Measurements from ENCODE around the gene RBMS3. TPM values are rescaled to one million over a fixed set of nuclear protein-coding genes. Genes with fewer than 3 reads are reported as not detected.

RBMS3 gene
- total RNA-seq, 1 experiment from 2014 or later = 74.2 TPM

DNA sequence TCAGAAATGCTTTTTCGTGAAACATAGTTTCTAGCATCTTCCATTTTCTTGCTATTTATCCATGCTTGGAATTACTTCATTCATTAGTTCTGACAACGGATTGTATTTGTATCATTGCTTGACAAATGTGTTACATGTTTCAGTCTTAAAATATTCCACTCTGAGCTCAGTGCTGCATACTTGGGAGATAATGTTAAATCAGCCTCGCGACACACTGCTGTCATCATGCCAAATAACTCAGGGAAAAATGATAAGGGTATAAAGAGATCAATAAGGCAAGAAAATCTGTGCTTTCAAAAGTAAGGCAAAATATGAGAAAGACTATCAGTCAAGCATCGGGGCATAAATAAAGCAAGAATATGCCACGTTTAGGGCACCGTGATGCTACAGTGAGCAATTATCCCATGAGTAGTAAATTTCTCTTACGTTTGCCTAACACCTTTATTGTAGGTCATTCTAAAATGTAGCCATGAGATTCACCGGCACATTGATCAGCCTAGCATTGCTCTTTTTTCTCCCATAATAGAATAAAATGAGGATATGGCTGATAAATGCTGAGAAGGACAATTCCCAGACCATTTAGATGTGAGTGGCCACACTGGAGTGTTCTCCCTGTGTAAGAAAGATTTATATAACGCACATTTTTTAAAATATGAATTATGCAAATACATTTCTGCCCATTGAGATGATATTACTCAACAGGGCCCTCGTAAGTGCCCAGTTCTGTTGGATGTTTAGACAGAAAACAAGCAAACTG lies 133.8 kb downstream of the RBMS3 start:
- Mint-ChIP-seq H3K27me3 (ENCODE audit: insufficient read depth, unreplicated experiment) (no peaks in the 10 kb centered on the region), H3K4me1 (ENCODE audit: insufficient read depth, unreplicated experiment) (peaks cover 13% of the 10 kb centered on the region), H3K4me3 (ENCODE audit: unreplicated experiment) (no peak overlapping the region), H3K36me3 (ENCODE audit: insufficient read depth, unreplicated experiment) (peaks cover 7% of the 10 kb centered on the region), H3K9me3 (ENCODE audit: unreplicated experiment) (no peaks in the 10 kb centered on the region), H3K27ac (ENCODE audit: low read depth, unreplicated experiment) (no peak overlapping the region)
- BruUV-seq (replicated peaks) = no TSS peak
- intact Hi-C loops (cut with micrococcal nuclease) = no loop called here
- POLR2A ChIA-PET = no interaction called here
- TF ChIP-seq, protein P1, sequence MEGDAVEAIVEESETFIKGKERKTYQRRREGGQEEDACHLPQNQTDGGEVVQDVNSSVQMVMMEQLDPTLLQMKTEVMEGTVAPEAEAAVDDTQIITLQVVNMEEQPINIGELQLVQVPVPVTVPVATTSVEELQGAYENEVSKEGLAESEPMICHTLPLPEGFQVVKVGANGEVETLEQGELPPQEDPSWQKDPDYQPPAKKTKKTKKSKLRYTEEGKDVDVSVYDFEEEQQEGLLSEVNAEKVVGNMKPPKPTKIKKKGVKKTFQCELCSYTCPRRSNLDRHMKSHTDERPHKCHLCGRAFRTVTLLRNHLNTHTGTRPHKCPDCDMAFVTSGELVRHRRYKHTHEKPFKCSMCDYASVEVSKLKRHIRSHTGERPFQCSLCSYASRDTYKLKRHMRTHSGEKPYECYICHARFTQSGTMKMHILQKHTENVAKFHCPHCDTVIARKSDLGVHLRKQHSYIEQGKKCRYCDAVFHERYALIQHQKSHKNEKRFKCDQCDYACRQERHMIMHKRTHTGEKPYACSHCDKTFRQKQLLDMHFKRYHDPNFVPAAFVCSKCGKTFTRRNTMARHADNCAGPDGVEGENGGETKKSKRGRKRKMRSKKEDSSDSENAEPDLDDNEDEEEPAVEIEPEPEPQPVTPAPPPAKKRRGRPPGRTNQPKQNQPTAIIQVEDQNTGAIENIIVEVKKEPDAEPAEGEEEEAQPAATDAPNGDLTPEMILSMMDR (IDR thresholded peaks at IDR 0.05; ENCODE audit: unreplicated experiment) = no peak
- no peak for DNase-seq (ENCODE audit: unreplicated experiment)
- CTCF ChIA-PET = interaction anchor here (0.5 kb wide), 1 partner anchor 158 kb away, joined by 3 read pairs; no protein-coding TSS in a partner anchor

DNA sequence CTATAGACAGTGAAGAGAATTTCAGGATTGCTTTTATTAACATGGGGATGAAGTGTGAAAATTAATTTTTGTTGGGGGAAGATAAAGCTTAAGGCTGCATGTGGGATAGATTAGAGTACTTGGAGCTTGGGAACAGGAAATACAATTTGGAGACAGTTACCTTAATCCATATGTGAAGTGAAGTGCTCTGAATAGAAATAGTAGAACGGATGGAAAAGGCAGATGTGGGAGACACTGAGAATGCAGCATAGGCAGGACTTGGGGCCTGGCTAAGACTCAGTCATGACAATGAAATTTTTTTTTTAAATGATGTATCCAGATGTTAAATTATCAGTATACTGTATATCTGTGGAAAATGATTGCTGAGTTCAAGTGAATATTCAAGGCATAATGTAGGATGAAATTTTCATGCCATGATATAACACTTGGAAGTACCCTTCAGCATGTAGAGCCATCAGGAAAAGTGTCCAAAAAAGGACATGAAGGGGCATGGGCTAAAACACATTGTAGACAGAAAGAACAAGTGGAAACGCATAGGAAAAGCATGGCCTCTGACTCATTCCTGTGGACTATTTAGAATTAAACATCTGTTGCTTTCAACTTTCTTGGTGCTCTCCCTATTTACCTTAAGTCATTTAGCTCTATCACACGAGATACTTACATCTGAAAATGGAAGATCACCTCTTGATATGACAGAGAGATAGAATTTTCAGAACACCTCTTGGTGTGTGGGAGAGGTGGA lies 134.8 kb downstream of the RBMS3 start:
- TF ChIP-seq, protein P1 (IDR thresholded peaks at IDR 0.05; ENCODE audit: unreplicated experiment) = no peak
- ChIA-PET CTCF (interaction anchor here (0.7 kb wide), 1 partner anchor 32 kb away, joined by 3 read pairs; no protein-coding TSS in a partner anchor), POLR2A (no interaction called here)
- intact Hi-C loops (cut with micrococcal nuclease) = no loop called here
- H3K27ac Mint-ChIP-seq (ENCODE audit: low read depth, unreplicated experiment) = peak overlapping the region; percentile 49
- H3K4me3 Mint-ChIP-seq (ENCODE audit: unreplicated experiment) = no peak overlapping the region
- peaks cover 13% of the 10 kb centered on the region for H3K4me1 Mint-ChIP-seq (ENCODE audit: insufficient read depth, unreplicated experiment)
- no peak for DNase-seq (ENCODE audit: unreplicated experiment)
- H3K27me3 Mint-ChIP-seq (ENCODE audit: insufficient read depth, unreplicated experiment) = no peaks in the 10 kb centered on the region
- H3K9me3 Mint-ChIP-seq (ENCODE audit: unreplicated experiment) = no peaks in the 10 kb centered on the region
- no TSS peak for BruUV-seq (replicated peaks)
- peaks cover 2% of the 10 kb centered on the region for H3K36me3 Mint-ChIP-seq (ENCODE audit: insufficient read depth, unreplicated experiment)

DNA sequence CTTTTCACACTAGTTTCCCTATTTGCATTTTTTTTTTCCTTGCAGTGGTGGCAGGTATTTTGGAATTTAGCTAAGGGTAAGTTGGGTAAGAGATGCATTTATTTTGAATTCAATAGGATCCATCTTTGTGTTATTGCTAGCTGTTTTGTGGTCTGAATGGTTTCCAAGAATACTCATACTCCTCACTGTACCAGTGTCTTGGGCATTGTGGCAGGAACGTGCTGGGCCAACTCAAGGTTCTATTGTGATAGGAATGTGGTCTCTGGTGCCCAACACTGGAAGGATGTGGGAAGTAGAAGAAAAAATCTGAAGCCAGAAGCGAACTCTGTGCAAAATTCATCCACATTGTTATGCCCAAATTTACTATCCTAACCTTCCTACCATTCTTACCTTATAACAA lies 135.6 kb downstream of the RBMS3 start:
- H3K27me3 Mint-ChIP-seq (ENCODE audit: insufficient read depth, unreplicated experiment) = no peaks in the 10 kb centered on the region
- DNase-seq (ENCODE audit: unreplicated experiment) = peak; percentile 50
- BruUV-seq (replicated peaks) = no TSS peak
- no peaks in the 10 kb centered on the region for H3K9me3 Mint-ChIP-seq (ENCODE audit: unreplicated experiment)
- ChIA-PET CTCF (interaction anchor here (0.8 kb wide), 1 partner anchor 12 kb away, joined by 3 read pairs; no protein-coding TSS in a partner anchor), POLR2A (no interaction called here)
- H3K4me3 Mint-ChIP-seq (ENCODE audit: unreplicated experiment) = no peak overlapping the region
- H3K27ac Mint-ChIP-seq (ENCODE audit: low read depth, unreplicated experiment) = peak overlapping the region; percentile 49
- intact Hi-C loops (cut with micrococcal nuclease) = no loop called here
- TF ChIP-seq, protein P1 (IDR thresholded peaks at IDR 0.05; ENCODE audit: unreplicated experiment) = no peak
- H3K4me1 Mint-ChIP-seq (ENCODE audit: insufficient read depth, unreplicated experiment) = peaks cover 13% of the 10 kb centered on the region
- no peaks in the 10 kb centered on the region for H3K36me3 Mint-ChIP-seq (ENCODE audit: insufficient read depth, unreplicated experiment)

DNA sequence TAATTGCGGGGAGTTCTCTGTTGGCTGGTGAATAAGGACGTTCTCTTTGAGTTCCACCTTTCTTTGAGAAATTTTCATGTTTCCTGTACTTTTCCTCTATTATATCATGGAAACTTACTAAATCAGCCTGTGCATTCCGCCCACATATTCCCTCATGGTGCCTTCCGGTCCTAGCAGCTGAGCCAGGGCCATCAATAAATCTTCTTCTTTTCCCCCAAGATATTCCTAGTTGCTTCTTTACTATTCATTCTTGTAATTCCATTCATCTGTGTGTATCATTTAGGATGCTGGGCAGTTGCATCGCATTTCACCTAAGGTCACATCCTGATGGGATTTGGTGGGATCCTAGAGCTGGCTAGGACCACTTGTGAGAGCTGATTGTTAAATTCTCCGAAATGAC lies 139.2 kb downstream of the RBMS3 start:
- CTCF ChIA-PET = interaction anchor here (0.5 to 0.6 kb wide), 2 partner anchors 8 to 355 kb away, joined by 3 read pairs; no protein-coding TSS in a partner anchor
- POLR2A ChIA-PET = no interaction called here
- no TSS peak for BruUV-seq (replicated peaks)
- intact Hi-C loops (cut with micrococcal nuclease) = no loop called here
- TF ChIP-seq, protein P1 (IDR thresholded peaks at IDR 0.05; ENCODE audit: unreplicated experiment) = no peak
- Mint-ChIP-seq H3K4me1 (ENCODE audit: insufficient read depth, unreplicated experiment) (peaks cover 18% of the 10 kb centered on the region), H3K4me3 (ENCODE audit: unreplicated experiment) (no peak overlapping the region), H3K36me3 (ENCODE audit: insufficient read depth, unreplicated experiment) (peaks cover 4% of the 10 kb centered on the region), H3K27ac (ENCODE audit: low read depth, unreplicated experiment) (no peak overlapping the region), H3K9me3 (ENCODE audit: unreplicated experiment) (no peaks in the 10 kb centered on the region), H3K27me3 (ENCODE audit: insufficient read depth, unreplicated experiment) (no peaks in the 10 kb centered on the region)
- no peak for DNase-seq (ENCODE audit: unreplicated experiment)

Data from MCF 10A (cell line).